Measurements from ENCODE around the gene ITPR2. TPM values are rescaled to one million over a fixed set of nuclear protein-coding genes. Genes with fewer than 3 reads are reported as not detected.
A peak's percentile ranks its signal among the peaks of the same experiment; 100 is the strongest.

ITPR2 gene
- total RNA-seq, 2 experiments from 2014 or later, result 25.6 to 44.7 TPM

GRCh38 chr12:26654623-26655022 lies 178.4 kb downstream of the ITPR2 start:
- Histone ChIP-seq H3K9me2 (ENCODE audit: insufficient read depth, low read length) (no peaks in the 10 kb centered on the region), H3K9me3 (ENCODE audit: low read length) (no peaks in the 10 kb centered on the region), H3K4me3 (ENCODE audit: low read depth, low read length, poor library complexity, severe bottlenecking) (no peak overlapping the region), H3K27ac (ENCODE audit: low read depth, low read length, poor library complexity, severe bottlenecking) (no peak overlapping the region), H3K79me2 (ENCODE audit: insufficient read depth, low read depth, low read length) (no peaks in the 10 kb centered on the region), H3K36me3 (ENCODE audit: insufficient read depth, low read length) (peaks cover 8% of the 10 kb centered on the region; the same call in 1 of the 2 replicates), H3K4me2 (ENCODE audit: low read length) (no peak overlapping the region), H4K20me1 (ENCODE audit: insufficient read depth, low read length) (no peaks in the 10 kb centered on the region), H3K4me1 (ENCODE audit: insufficient read depth, low read length, poor library complexity, severe bottlenecking) (no peaks in the 10 kb centered on the region), H2AFZ (ENCODE audit: low read length) (no peak overlapping the region)
- POLR2A ChIA-PET, result no interaction called here
- TF ChIP-seq EZH2phosphoT487 (IDR thresholded peaks at IDR 0.05; ENCODE audit: borderline replicate concordance, low read depth, low read length) (no peak), CTCF (conservative IDR thresholded peaks at IDR 0.05; ENCODE audit: low read length) (no peak)
- CTCF ChIA-PET (ENCODE audit: unreplicated experiment), result no interaction called here
- BruUV-seq (replicated peaks), result no TSS peak
- intact Hi-C loops (cut with micrococcal nuclease; ENCODE audit: unreplicated experiment), result no loop called here
- no peak for DNase-seq (ENCODE audit: low spot score)

- no peak overlapping the region for H2AFZ ChIP-seq (ENCODE audit: low read length)
- H3K79me2 ChIP-seq (ENCODE audit: insufficient read depth, low read depth, low read length), result no peaks in the 10 kb centered on the region
- peak; percentile 64 for DNase-seq (ENCODE audit: low spot score)
- H3K4me2 ChIP-seq (ENCODE audit: low read length), result no peak overlapping the region
- BruUV-seq (replicated peaks), result no TSS peak
- H3K4me3 ChIP-seq (ENCODE audit: low read depth, low read length, poor library complexity, severe bottlenecking), result no peak overlapping the region
- H3K4me1 ChIP-seq (ENCODE audit: insufficient read depth, low read length, poor library complexity, severe bottlenecking), result no peaks in the 10 kb centered on the region
- H3K9me3 ChIP-seq (ENCODE audit: low read length), result no peaks in the 10 kb centered on the region
- no peaks in the 10 kb centered on the region for H3K9me2 ChIP-seq (ENCODE audit: insufficient read depth, low read length)
- intact Hi-C loops (cut with micrococcal nuclease; ENCODE audit: unreplicated experiment), result loop anchor here (2.0 kb wide), 2 partner anchors 217 to 555 kb away; no protein-coding TSS in a partner anchor
- H3K27ac ChIP-seq (ENCODE audit: low read depth, low read length, poor library complexity, severe bottlenecking), result no peak overlapping the region
- H3K36me3 ChIP-seq (ENCODE audit: insufficient read depth, low read length), result peaks cover 8% of the 10 kb centered on the region; the same call in 1 of the 2 replicates
- CTCF ChIA-PET (ENCODE audit: unreplicated experiment), result interaction anchor here (1.1 kb wide), 1 partner anchor 554 kb away, joined by 3 read pairs; no protein-coding TSS in a partner anchor
- TF ChIP-seq CTCF (conservative IDR thresholded peaks at IDR 0.05; ENCODE audit: low read length) (peak; percentile 96), EZH2phosphoT487 (IDR thresholded peaks at IDR 0.05; ENCODE audit: borderline replicate concordance, low read depth, low read length) (no peak)
- no peaks in the 10 kb centered on the region for H4K20me1 ChIP-seq (ENCODE audit: insufficient read depth, low read length)
- POLR2A ChIA-PET, result interaction anchor here (0.6 to 1.0 kb wide), 3 partner anchors 128 to 554 kb away, joined by 3 to 4 read pairs (median 3); no protein-coding TSS in a partner anchor
These were observed 181.3 kb downstream of the ITPR2 start for GRCh38 chr12:26651566-26652188.

GRCh38 chr12:26651036-26651435 lies 182.0 kb downstream of the ITPR2 start:
- Histone ChIP-seq H3K79me2 (ENCODE audit: insufficient read depth, low read depth, low read length) (no peaks in the 10 kb centered on the region), H2AFZ (ENCODE audit: low read length) (no peak overlapping the region), H3K9me2 (ENCODE audit: insufficient read depth, low read length) (no peaks in the 10 kb centered on the region), H4K20me1 (ENCODE audit: insufficient read depth, low read length) (no peaks in the 10 kb centered on the region), H3K4me2 (ENCODE audit: low read length) (no peak overlapping the region), H3K27ac (ENCODE audit: low read depth, low read length, poor library complexity, severe bottlenecking) (no peak overlapping the region), H3K4me3 (ENCODE audit: low read depth, low read length, poor library complexity, severe bottlenecking) (no peak overlapping the region), H3K36me3 (ENCODE audit: insufficient read depth, low read length) (peaks cover 8% of the 10 kb centered on the region; the same call in 1 of the 2 replicates), H3K9me3 (ENCODE audit: low read length) (no peaks in the 10 kb centered on the region), H3K4me1 (ENCODE audit: insufficient read depth, low read length, poor library complexity, severe bottlenecking) (no peaks in the 10 kb centered on the region)
- intact Hi-C loops (cut with micrococcal nuclease; ENCODE audit: unreplicated experiment), result loop anchor here (2.0 kb wide), 2 partner anchors 216 to 554 kb away; no protein-coding TSS in a partner anchor
- BruUV-seq (replicated peaks), result no TSS peak
- POLR2A ChIA-PET, result interaction anchor here (0.6 to 1.0 kb wide), 2 partner anchors 127 to 523 kb away, joined by 3 read pairs; no protein-coding TSS in a partner anchor
- CTCF ChIA-PET (ENCODE audit: unreplicated experiment), result no interaction called here
- no peak for DNase-seq (ENCODE audit: low spot score)
- TF ChIP-seq EZH2phosphoT487 (IDR thresholded peaks at IDR 0.05; ENCODE audit: borderline replicate concordance, low read depth, low read length) (no peak), CTCF (conservative IDR thresholded peaks at IDR 0.05; ENCODE audit: low read length) (no peak)
